ENCODE results near the gene RET. TPM values are rescaled to one million over a fixed set of nuclear protein-coding genes. Genes with fewer than 3 reads are reported as not detected.
A peak's percentile ranks its signal among the peaks of the same experiment; 100 is the strongest.

Gene RET
- total RNA-seq, 1 experiment from 2014 or later = 81.1 TPM

DNA sequence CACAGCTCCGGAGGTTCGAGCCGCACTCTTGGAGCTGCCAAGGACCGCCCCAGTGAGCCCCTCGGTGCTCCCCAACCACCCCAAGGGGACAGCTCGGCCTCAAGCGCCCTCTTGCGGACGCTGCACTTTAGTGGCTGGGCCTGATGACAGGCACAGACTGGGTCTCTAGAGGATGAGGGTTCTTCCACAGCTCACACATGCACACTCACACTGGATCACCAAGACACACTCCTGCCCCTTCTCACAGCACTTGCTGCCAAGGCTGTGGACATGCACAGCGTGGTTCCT, 2.1 kb downstream of the RET start:
- Histone ChIP-seq H3K9me3 (ENCODE audit: control insufficient read depth, insufficient read depth, low read depth, low read length) (no peaks in the 10 kb centered on the region), H3K27me3 (ENCODE audit: control insufficient read depth, insufficient read depth, low read length) (no peaks in the 10 kb centered on the region), H3K36me3 (ENCODE audit: control insufficient read depth, insufficient read depth, low read length) (no peaks in the 10 kb centered on the region), H3K4me3 (ENCODE audit: low read depth in 2 of 2, low read length in 2 of 2) (peak overlapping the region in 1 of 2 experiments; percentile 55; a peak in 2 of 4 replicates), H3K4me1 (ENCODE audit: control insufficient read depth, insufficient read depth, low read length) (peaks cover 11% of the 10 kb centered on the region), H3K27ac (ENCODE audit: low read length) (no peak overlapping the region)
- CTCF ChIA-PET = interaction anchor here (0.7 to 2.3 kb wide), 3 partner anchors 24 to 211 kb away, joined by 3 to 7 read pairs (median 6); no protein-coding TSS in a partner anchor
- POLR2A ChIA-PET = no interaction called here
- in situ Hi-C loops (cut with HindIII; ENCODE audit: low pct_unique_long_range_greater_than_20kb, low sequenced_read_pairs) (no loop called here), intact Hi-C loops (cut with micrococcal nuclease; ENCODE audit: unreplicated experiment) (loop anchor here (1.0 kb wide), 1 partner anchor 213 kb away; no protein-coding TSS in a partner anchor)
- no TSS peak for BruUV-seq (replicated peaks)
- ATAC-seq = peak; percentile 46
- no peak for DNase-seq (ENCODE audit: low read depth, low spot score)
- TF ChIP-seq TCF7L2 (IDR thresholded peaks at IDR 0.05; ENCODE audit: low read depth, low read length) (no peak), CTCF (IDR thresholded peaks at IDR 0.05) (peak; percentile 96), POLR2AphosphoS5 (IDR thresholded peaks at IDR 0.05; ENCODE audit: low read depth, low read length) (no peak)

GRCh38 chr10:43079856-43080255, 3.0 kb downstream of the RET start:
- in situ Hi-C loops (cut with HindIII; ENCODE audit: low pct_unique_long_range_greater_than_20kb, low sequenced_read_pairs) = no loop called here
- intact Hi-C loops (cut with micrococcal nuclease; ENCODE audit: unreplicated experiment) = no loop called here
- Histone ChIP-seq H3K27me3 (ENCODE audit: control insufficient read depth, insufficient read depth, low read length) (no peaks in the 10 kb centered on the region), H3K4me3 (ENCODE audit: low read depth in 2 of 2, low read length in 2 of 2) (no peak overlapping the region), H3K9me3 (ENCODE audit: control insufficient read depth, insufficient read depth, low read depth, low read length) (no peaks in the 10 kb centered on the region), H3K36me3 (ENCODE audit: control insufficient read depth, insufficient read depth, low read length) (no peaks in the 10 kb centered on the region), H3K4me1 (ENCODE audit: control insufficient read depth, insufficient read depth, low read length) (peaks cover 11% of the 10 kb centered on the region), H3K27ac (ENCODE audit: low read length) (no peak overlapping the region)
- ATAC-seq (no peak), DNase-seq (ENCODE audit: low read depth, low spot score) (no peak)
- TF ChIP-seq POLR2AphosphoS5 (IDR thresholded peaks at IDR 0.05; ENCODE audit: low read depth, low read length) (no peak), SIN3A (IDR thresholded peaks at IDR 0.05; ENCODE audit: borderline replicate concordance, insufficient read depth, low read depth, low read length) (no peak), CTCF (IDR thresholded peaks at IDR 0.05) (no peak), TCF7L2 (IDR thresholded peaks at IDR 0.05; ENCODE audit: low read depth, low read length) (no peak)
- TF ChIP-seq, protein P1, sequence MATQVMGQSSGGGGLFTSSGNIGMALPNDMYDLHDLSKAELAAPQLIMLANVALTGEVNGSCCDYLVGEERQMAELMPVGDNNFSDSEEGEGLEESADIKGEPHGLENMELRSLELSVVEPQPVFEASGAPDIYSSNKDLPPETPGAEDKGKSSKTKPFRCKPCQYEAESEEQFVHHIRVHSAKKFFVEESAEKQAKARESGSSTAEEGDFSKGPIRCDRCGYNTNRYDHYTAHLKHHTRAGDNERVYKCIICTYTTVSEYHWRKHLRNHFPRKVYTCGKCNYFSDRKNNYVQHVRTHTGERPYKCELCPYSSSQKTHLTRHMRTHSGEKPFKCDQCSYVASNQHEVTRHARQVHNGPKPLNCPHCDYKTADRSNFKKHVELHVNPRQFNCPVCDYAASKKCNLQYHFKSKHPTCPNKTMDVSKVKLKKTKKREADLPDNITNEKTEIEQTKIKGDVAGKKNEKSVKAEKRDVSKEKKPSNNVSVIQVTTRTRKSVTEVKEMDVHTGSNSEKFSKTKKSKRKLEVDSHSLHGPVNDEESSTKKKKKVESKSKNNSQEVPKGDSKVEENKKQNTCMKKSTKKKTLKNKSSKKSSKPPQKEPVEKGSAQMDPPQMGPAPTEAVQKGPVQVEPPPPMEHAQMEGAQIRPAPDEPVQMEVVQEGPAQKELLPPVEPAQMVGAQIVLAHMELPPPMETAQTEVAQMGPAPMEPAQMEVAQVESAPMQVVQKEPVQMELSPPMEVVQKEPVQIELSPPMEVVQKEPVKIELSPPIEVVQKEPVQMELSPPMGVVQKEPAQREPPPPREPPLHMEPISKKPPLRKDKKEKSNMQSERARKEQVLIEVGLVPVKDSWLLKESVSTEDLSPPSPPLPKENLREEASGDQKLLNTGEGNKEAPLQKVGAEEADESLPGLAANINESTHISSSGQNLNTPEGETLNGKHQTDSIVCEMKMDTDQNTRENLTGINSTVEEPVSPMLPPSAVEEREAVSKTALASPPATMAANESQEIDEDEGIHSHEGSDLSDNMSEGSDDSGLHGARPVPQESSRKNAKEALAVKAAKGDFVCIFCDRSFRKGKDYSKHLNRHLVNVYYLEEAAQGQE (IDR thresholded peaks at IDR 0.05; ENCODE audit: insufficient read depth in 1 of 2, low read depth in 2 of 2, low read length in 1 of 2) = no peak
- no TSS peak for BruUV-seq (replicated peaks)
- CTCF ChIA-PET = interaction anchor here (0.8 to 2.3 kb wide), 4 partner anchors 23 to 405 kb away, joined by 3 to 7 read pairs (median 4); no protein-coding TSS in a partner anchor
- POLR2A ChIA-PET = interaction anchor here (0.6 kb wide), 1 partner anchor 19 kb away, joined by 7 read pairs; no protein-coding TSS in a partner anchor

Measured in Panc1 (cell line).